Activated CD4-positive, alpha-beta memory T cell treated with anti-CD3 and anti-CD28 coated beads, Interleukin-2, amount 10 ng/mL, durations not matched to agents 7 days and 5 days (primary cell): Measurements from ENCODE around the gene BGN. TPM values are rescaled to one million over a fixed set of nuclear protein-coding genes. Genes with fewer than 3 reads are reported as not detected.

Experiments
- CTCF ChIA-PET: fragments of 350-600 bp; sonication (Branson Sonifier 250); formaldehyde crosslinking; loops from one replicate; lab custom pipeline; 2021; ENCODE audit warnings: antibody characterized with exemption, inconsistent platforms; lab: Charles Lee
- POLR2A ChIA-PET: fragments of 350-600 bp; sonication (Branson Sonifier 250); formaldehyde crosslinking; loops from one replicate; lab custom pipeline; 2021; ENCODE audit warnings: antibody characterized with exemption; lab: Charles Lee
- DNase-seq: peaks from one replicate; pipeline ENCODE4 v3.0.0-alpha.2; 2020
- H3K27ac Mint-ChIP-seq: one replicate; pipeline ENCODE4 v1.8.0; 2021; ENCODE audit warnings: mild to moderate bottlenecking, mixed read lengths
- H3K27me3 Mint-ChIP-seq: one replicate; pipeline ENCODE4 v1.8.0; 2021; ENCODE audit warnings: mixed read lengths
- H3K36me3 Mint-ChIP-seq: one replicate; pipeline ENCODE4 v1.8.0; 2021; ENCODE audit warnings: low read depth, mixed read lengths
- H3K4me1 Mint-ChIP-seq: one replicate; pipeline ENCODE4 v1.8.0; 2021; ENCODE audit warnings: mixed read lengths
- H3K4me3 Mint-ChIP-seq: one replicate; pipeline ENCODE4 v1.8.0; 2021; ENCODE audit warnings: mild to moderate bottlenecking, mixed read lengths
- H3K9me3 Mint-ChIP-seq: one replicate; pipeline ENCODE4 v1.8.0; 2021; ENCODE audit warnings: mixed read lengths
- total RNA-seq, 2 experiments: library from RNA; stranded (reverse); gene quantifications; one replicate each; pipeline ENCODE4 v1.2.3, GENCODE V29; 2021

The BGN gene
- total RNA-seq, 2 experiments from 2014 or later = not detected

GRCh38 chrX:153507484-153508178 lies 12.9 kb downstream of the BGN start:
- Mint-ChIP-seq H3K4me1 (peaks cover 1% of the 10 kb centered on the region), H3K4me3 (no peak overlapping the region), H3K36me3 (no peaks in the 10 kb centered on the region), H3K9me3 (no peaks in the 10 kb centered on the region), H3K27ac (no peak overlapping the region), H3K27me3 (no peaks in the 10 kb centered on the region)
- ChIA-PET POLR2A (interaction anchor here (1.1 kb wide), 1 partner anchor 566 kb away, joined by 3 read pairs; no protein-coding TSS in a partner anchor), CTCF (interaction anchor here (1.1 to 3.5 kb wide), 5 partner anchors 13 to 566 kb away, joined by 3 to 42 read pairs (median 13); partner anchors contain the start of genes BGN and HAUS7)
- DNase-seq = peak; percentile 82

DNA sequence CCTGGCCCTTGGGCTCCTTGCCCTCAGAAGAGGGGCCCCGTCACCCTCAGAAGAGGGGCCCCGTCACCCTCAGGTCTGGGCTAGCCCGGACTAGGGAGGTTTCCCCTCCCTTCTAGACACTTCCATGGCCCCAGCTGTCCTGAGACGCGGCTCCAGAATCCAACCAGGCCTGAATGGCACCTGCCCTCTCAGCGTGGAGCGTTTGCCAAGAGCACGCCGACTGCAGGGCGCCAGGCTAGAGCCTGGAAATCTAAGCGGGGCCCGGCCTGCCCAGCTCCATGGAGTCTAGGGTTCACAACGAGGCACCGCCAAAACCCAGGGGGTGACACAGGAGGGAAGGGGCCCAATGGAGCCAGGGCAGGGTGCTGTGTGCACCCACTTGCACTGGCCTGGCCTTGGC lies 14.8 kb downstream of the BGN start:
- Mint-ChIP-seq H3K9me3 (no peaks in the 10 kb centered on the region), H3K27ac (no peak overlapping the region), H3K36me3 (no peaks in the 10 kb centered on the region), H3K4me1 (peaks cover 1% of the 10 kb centered on the region), H3K4me3 (no peak overlapping the region), H3K27me3 (no peaks in the 10 kb centered on the region)
- ChIA-PET CTCF (interaction anchor here (3.5 kb wide), 1 partner anchor 38 kb away, joined by 42 read pairs; the partner anchor contains the start of gene HAUS7), POLR2A (no interaction called here)
- DNase-seq = no peak

GRCh38 chrX:153510383-153510782 lies 15.6 kb downstream of the BGN start:
- Mint-ChIP-seq H3K4me1 (peaks cover 1% of the 10 kb centered on the region), H3K4me3 (no peak overlapping the region), H3K9me3 (no peaks in the 10 kb centered on the region), H3K36me3 (no peaks in the 10 kb centered on the region), H3K27ac (no peak overlapping the region), H3K27me3 (no peaks in the 10 kb centered on the region)
- ChIA-PET CTCF (no interaction called here), POLR2A (no interaction called here)
- DNase-seq = no peak

GRCh38 chrX:153511784-153512500 lies 17.2 kb downstream of the BGN start:
- ChIA-PET POLR2A (no interaction called here), CTCF (no interaction called here)
- Mint-ChIP-seq H3K9me3 (no peaks in the 10 kb centered on the region), H3K27ac (no peak overlapping the region), H3K4me3 (no peak overlapping the region), H3K4me1 (peaks cover 1% of the 10 kb centered on the region), H3K27me3 (peaks cover 7% of the 10 kb centered on the region), H3K36me3 (no peaks in the 10 kb centered on the region)
- DNase-seq = no peak

DNA sequence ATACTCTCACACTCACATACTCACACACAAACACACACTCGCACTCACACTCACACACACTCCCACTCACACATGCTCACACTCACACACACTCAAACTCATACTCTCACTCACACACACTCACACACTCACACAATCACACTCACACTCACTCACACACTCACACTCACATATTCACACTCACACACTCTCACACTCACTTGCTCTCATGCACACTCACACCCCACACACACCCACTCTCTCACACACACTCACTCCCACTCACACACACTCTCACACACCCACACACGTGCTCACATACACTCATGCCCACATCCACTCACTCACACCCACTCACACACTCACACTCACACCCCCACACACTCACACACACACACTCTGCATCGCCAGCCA lies 17.7 kb downstream of the BGN start:
- no peaks in the 10 kb centered on the region for H3K36me3 Mint-ChIP-seq
- H3K4me1 Mint-ChIP-seq = peaks cover 1% of the 10 kb centered on the region
- no peak overlapping the region for H3K4me3 Mint-ChIP-seq
- H3K27me3 Mint-ChIP-seq = peaks cover 10% of the 10 kb centered on the region
- no peak for DNase-seq
- no peak overlapping the region for H3K27ac Mint-ChIP-seq
- POLR2A ChIA-PET = no interaction called here
- CTCF ChIA-PET = interaction anchor here (0.6 kb wide), 1 partner anchor 22 kb away, joined by 3 read pairs; no protein-coding TSS in a partner anchor
- H3K9me3 Mint-ChIP-seq = no peaks in the 10 kb centered on the region

DNA sequence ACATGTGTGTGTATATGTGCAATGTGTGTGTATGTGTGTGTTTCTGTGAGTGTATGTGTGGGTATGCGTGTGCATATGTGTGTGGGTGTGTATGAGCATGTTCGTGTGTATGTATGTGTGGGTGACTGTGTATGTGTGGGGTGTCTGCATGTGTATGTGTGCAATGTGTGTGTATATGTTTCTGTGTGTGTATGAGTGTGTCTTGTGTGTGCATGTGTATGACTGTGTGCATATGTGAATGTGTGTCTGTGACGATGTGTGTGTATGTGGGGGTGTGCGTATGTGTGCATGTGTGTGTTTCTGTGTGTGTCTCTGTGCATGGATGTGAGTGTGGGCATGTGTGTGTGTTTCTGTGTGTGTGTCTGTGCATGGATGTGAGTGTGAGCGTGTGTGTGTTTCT lies 18.5 kb downstream of the BGN start:
- no peaks in the 10 kb centered on the region for H3K36me3 Mint-ChIP-seq
- no peak for DNase-seq
- peaks cover 11% of the 10 kb centered on the region for H3K27me3 Mint-ChIP-seq
- H3K4me3 Mint-ChIP-seq = no peak overlapping the region
- POLR2A ChIA-PET = no interaction called here
- no peaks in the 10 kb centered on the region for H3K4me1 Mint-ChIP-seq
- CTCF ChIA-PET = interaction anchor here (0.6 kb wide), 1 partner anchor 23 kb away, joined by 3 read pairs; no protein-coding TSS in a partner anchor
- H3K27ac Mint-ChIP-seq = no peak overlapping the region
- H3K9me3 Mint-ChIP-seq = no peaks in the 10 kb centered on the region

- Mint-ChIP-seq H3K27me3 (peaks cover 21% of the 10 kb centered on the region), H3K4me3 (no peak overlapping the region), H3K9me3 (no peaks in the 10 kb centered on the region), H3K36me3 (no peaks in the 10 kb centered on the region), H3K27ac (no peak overlapping the region), H3K4me1 (no peaks in the 10 kb centered on the region)
- DNase-seq = no peak
- ChIA-PET POLR2A (no interaction called here), CTCF (no interaction called here)
Observed at GRCh38 chrX:153514259-153514658, 19.5 kb downstream of the BGN start.

- no peaks in the 10 kb centered on the region for H3K36me3 Mint-ChIP-seq
- no peak overlapping the region for H3K4me3 Mint-ChIP-seq
- no peaks in the 10 kb centered on the region for H3K4me1 Mint-ChIP-seq
Observed at GRCh38 chrX:153515435-153515834, 20.7 kb downstream of the BGN start.

GRCh38 chrX:153516073-153516472 lies 21.3 kb downstream of the BGN start:
- DNase-seq = no peak
- Mint-ChIP-seq H3K9me3 (no peaks in the 10 kb centered on the region), H3K27ac (no peak overlapping the region), H3K4me1 (no peaks in the 10 kb centered on the region), H3K27me3 (peaks cover 25% of the 10 kb centered on the region), H3K36me3 (no peaks in the 10 kb centered on the region), H3K4me3 (no peak overlapping the region)
- POLR2A ChIA-PET = no interaction called here
- CTCF ChIA-PET = no interaction called here

More at GRCh38 chrX:153515435-153515834, 20.7 kb downstream of the BGN start:
- H3K27me3 Mint-ChIP-seq = peaks cover 23% of the 10 kb centered on the region
- no peak for DNase-seq
- POLR2A ChIA-PET = no interaction called here
- H3K27ac Mint-ChIP-seq = no peak overlapping the region
- no peaks in the 10 kb centered on the region for H3K9me3 Mint-ChIP-seq
- CTCF ChIA-PET = no interaction called here

DNA sequence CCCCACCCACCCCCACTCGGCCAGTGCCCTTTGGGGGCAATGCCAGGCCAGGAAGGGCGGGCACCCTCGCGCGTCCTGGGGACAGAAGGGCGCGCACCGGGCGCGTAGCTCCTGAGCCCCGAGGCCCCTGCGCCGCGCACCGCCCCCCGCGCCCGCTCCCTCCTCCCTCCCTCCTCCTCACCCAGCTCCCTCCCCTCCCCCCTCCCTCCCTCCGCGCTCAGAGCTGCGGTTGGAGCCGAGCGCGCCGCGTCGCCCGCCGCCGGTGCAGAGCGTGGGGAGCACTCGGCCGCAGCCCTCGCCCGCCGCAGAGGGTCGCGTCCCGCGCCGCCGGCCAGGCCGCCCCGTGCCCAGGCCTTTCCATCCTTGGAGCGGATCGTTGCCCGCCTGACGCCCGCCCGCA lies 22.6 kb downstream of the BGN start, which contains the start of gene ATP2B3:
TSS of gene ATP2B3 (plus strand) at position 220 of the 400 bp plus-strand sequence. CDS start 18,606 bp downstream, outside the sequence.
- Mint-ChIP-seq H3K27me3 (peaks cover 25% of the 10 kb centered on the region), H3K36me3 (no peaks in the 10 kb centered on the region), H3K9me3 (no peaks in the 10 kb centered on the region), H3K4me3 (no peak within 1 kb of the TSS), H3K4me1 (no peaks in the 10 kb centered on the region), H3K27ac (no peak within 1 kb of the TSS)
- ChIA-PET CTCF (no interaction called here), POLR2A (no interaction called here)
- no peak for DNase-seq

DNA sequence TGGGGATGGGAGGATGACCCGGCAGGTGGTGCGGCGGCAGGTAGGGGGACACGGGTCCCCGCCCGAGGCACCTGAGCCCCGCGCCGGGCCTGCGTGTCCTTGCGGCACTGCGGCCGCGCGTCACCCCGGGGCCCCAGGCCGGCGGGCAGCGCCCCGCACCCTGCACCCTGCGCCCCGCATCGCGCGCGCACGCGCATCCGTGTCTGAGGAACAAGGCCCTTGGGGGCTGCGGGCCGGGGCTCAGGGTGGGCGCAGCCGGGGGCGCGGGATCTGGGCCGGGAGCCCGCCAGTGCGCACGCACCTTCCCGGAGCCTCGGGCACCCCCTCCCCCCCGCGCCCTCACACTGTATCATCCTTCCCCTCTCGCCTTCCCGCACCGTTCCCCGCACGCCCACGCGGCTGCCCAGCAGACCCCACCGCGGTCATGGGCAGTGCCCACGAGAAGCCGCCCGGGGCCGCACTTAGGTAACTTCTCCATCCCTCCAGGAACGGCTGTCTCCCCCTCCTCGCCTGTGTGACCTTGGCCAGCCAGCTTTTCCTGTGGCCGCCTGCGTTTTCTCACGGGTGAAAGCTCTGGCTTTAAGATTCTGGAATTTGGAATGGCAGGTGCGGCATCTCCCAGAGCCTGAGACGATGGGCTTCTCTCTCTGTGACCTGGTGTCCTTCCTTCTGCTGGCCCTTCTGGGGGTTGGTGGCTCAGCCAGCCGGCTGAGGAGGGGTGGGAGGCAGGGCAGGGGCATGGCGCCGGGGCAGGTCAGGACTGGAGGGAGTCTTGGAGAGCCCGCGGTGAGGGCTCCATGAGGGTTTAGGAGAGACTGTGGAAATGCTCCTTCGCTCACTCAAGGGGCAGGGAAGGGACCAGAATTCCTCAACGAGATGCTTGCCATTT lies 23.4 kb downstream of the BGN start:
- DNase-seq = no peak
- Mint-ChIP-seq H3K9me3 (no peaks in the 10 kb centered on the region), H3K36me3 (no peaks in the 10 kb centered on the region), H3K27ac (no peak overlapping the region), H3K4me1 (no peaks in the 10 kb centered on the region), H3K27me3 (peaks cover 25% of the 10 kb centered on the region), H3K4me3 (no peak overlapping the region)
- POLR2A ChIA-PET = no interaction called here
- CTCF ChIA-PET = no interaction called here

DNA sequence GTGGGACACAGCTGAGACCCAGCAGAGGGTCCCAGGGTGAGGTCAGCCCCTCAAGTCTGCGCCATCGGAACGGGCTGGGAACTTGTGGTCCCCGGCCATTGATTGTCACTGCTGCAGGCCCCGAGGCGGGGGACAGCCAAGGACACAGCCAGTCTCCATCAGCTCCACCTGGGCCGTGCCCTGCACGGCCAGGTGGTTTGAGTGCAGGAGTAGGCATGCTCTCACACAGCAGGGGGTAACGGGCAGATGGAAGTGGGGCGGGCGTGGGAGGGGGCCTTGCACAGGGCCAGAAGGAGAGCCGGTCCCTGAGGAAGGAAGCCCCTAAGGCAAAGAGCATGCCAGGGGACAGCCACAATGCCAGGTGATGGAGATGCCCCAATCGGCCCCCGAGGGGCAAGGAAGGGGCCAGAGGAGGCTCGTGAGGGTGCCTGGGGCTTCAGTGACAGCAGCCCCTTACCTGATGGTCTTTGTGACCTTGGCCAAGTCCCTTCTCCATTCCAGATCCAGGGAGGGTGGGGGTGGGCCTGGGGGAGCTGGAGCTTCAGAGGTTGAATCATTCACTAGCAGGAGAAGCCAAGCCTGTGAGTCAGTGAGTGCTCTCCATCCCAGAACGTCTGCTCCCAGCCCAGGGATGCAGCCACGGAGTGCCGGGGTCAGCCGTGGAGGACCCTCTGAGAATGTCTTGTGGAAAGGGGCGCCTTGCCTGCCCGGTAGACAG lies 24.9 kb downstream of the BGN start:
- no peak for DNase-seq
- POLR2A ChIA-PET = no interaction called here
- no peaks in the 10 kb centered on the region for H3K36me3 Mint-ChIP-seq
- no peaks in the 10 kb centered on the region for H3K4me1 Mint-ChIP-seq
- H3K4me3 Mint-ChIP-seq = no peak overlapping the region
- no peak overlapping the region for H3K27ac Mint-ChIP-seq
- H3K27me3 Mint-ChIP-seq = peaks cover 25% of the 10 kb centered on the region
- CTCF ChIA-PET = no interaction called here
- H3K9me3 Mint-ChIP-seq = no peaks in the 10 kb centered on the region
